RKO (cell line): Measurements from ENCODE around the gene VCL.

Experiments used
- DNase-seq: peaks from one replicate; pipeline ENCODE4 v3.0.0-alpha.2; 2016; ENCODE audit warnings: low spot score

Gene VCL

GRCh38 chr10:74151879-74152722, 154.2 kb downstream of the VCL start:
- peak; percentile 54 for DNase-seq

GRCh38 chr10:74153123-74153522, 155.2 kb downstream of the VCL start:
- DNase-seq: peak; percentile 78

- DNase-seq: no peak
Observed at GRCh38 chr10:74153676-74154075, 155.8 kb downstream of the VCL start.

- DNase-seq: no peak
Observed at GRCh38 chr10:74156919-74157289, 159.0 kb downstream of the VCL start.

GRCh38 chr10:74160013-74160412, 162.1 kb downstream of the VCL start:
- no peak for DNase-seq

- no peak for DNase-seq
Observed at GRCh38 chr10:74163319-74164068, 165.6 kb downstream of the VCL start.

- DNase-seq: no peak
Observed at GRCh38 chr10:74164716-74165529, 167.0 kb downstream of the VCL start.

GRCh38 chr10:74165530-74165901, 167.6 kb downstream of the VCL start:
- no peak for DNase-seq

GRCh38 chr10:74167443-74167842, 169.5 kb downstream of the VCL start:
- no peak for DNase-seq
